SK-N-SH (cell line): ENCODE data around the gene MRPS17. TPM values are rescaled to one million over a fixed set of nuclear protein-coding genes. Genes with fewer than 3 reads are reported as not detected.
A peak's percentile ranks its signal among the peaks of the same experiment; 100 is the strongest.

Experiments
- CTCF ChIA-PET: fragments of 300-600, 350-600 bp; formaldehyde crosslinking; extraction: SDS; loops from one replicate; lab custom pipeline; 2021; lab: Yijun Ruan, JAX
- POLR2A ChIA-PET: fragments of 350-600 bp; sonication (Branson Sonifier 250); formaldehyde crosslinking; extraction: SDS; loops from one replicate; lab custom pipeline; 2020; ENCODE audit warnings: antibody characterized with exemption, inconsistent platforms; lab: Yijun Ruan, JAX
- DNase-seq: peaks from one replicate; pipeline ENCODE4 v3.0.0; 2012
- H2AFZ ChIP-seq: fragments of 200-600 bp; sonication (generic); 2 replicates; pipeline ENCODE4 v1.8.1; 2016; ENCODE audit warnings: antibody characterized with exemption, mild to moderate bottlenecking, low read depth
- H3F3A ChIP-seq: fragments of 200-600 bp; sonication (generic); replicated peaks from 2 replicates; pipeline ENCODE3; 2016; ENCODE audit warnings: antibody characterized with exemption, mild to moderate bottlenecking; ENCODE audit not compliant: insufficient read depth
- H3K27ac ChIP-seq, 2 experiments: fragments of 200-500 bp in 1 of 2; fragments of 200-600 bp in 1 of 2; sonication (Bioruptor generic) in 1 of 2; sonication (generic), shearing (Covaris generic) in 1 of 2; 2 replicates each; pipeline versions ENCODE4 v1.5.1 to v1.6.1; 2014 to 2016; ENCODE audit warnings: low read depth in 2 of 2, inconsistent platforms in 1 of 2, low read length in 1 of 2, mild to moderate bottlenecking in 1 of 2, mixed read lengths in 1 of 2
- H3K27me3 ChIP-seq: fragments of 200-600 bp; sonication (generic), shearing (Covaris generic); 2 replicates; pipeline ENCODE4 v1.6.1; 2016; ENCODE audit warnings: mixed run types; ENCODE audit not compliant: insufficient read depth
- H3K36me3 ChIP-seq, 2 experiments: fragments of 200-500 bp in 1 of 2; fragments of 200-600 bp in 1 of 2; sonication (Bioruptor generic) in 1 of 2; sonication (generic) in 1 of 2; replicated peaks in 1 of 2; 2 replicates each; pipeline versions ENCODE3 to v1.5.1; 2014 to 2016; ENCODE audit warnings: low read length in 1 of 2, mild to moderate bottlenecking in 1 of 2; ENCODE audit not compliant: insufficient read depth in 2 of 2, control insufficient read depth in 1 of 2
- H3K4me1 ChIP-seq, 2 experiments: fragments of 200-500 bp in 1 of 2; fragments of 200-600 bp in 1 of 2; sonication (Bioruptor generic) in 1 of 2; sonication (generic), shearing (Covaris generic) in 1 of 2; 2 replicates each; pipeline versions ENCODE4 v1.5.1 to v1.6.1; 2014 to 2016; ENCODE audit warnings: low read depth in 1 of 2, low read length in 1 of 2, mixed run types in 1 of 2; ENCODE audit not compliant: insufficient read depth in 2 of 2, control insufficient read depth in 1 of 2
- H3K4me2 ChIP-seq: fragments of 200-600 bp; sonication (generic), shearing (Covaris generic); 2 replicates; pipeline ENCODE4 v1.6.1; 2017; ENCODE audit warnings: mixed run types
- H3K4me3 ChIP-seq, 2 experiments: fragments of 200-500 bp in 1 of 2; fragments of 200-600 bp in 1 of 2; sonication (Bioruptor generic) in 1 of 2; sonication (generic), shearing (Covaris generic) in 1 of 2; 2 replicates each; pipeline versions ENCODE4 v1.5.1 to v1.8.1; 2014 to 2016; ENCODE audit warnings: low read depth in 2 of 2, inconsistent platforms in 1 of 2, low read length in 1 of 2, mild to moderate bottlenecking in 1 of 2, mixed read lengths in 1 of 2, moderate library complexity in 1 of 2
- H3K79me2 ChIP-seq: fragments of 200-600 bp; sonication (generic); 2 replicates; pipeline ENCODE4 v1.8.1; 2017; ENCODE audit warnings: mild to moderate bottlenecking; ENCODE audit not compliant: insufficient read depth
- H3K9ac ChIP-seq: fragments of 200-600 bp; sonication (generic); 2 replicates; pipeline ENCODE4 v1.6.1; 2017; ENCODE audit warnings: mixed run types
- H3K9me2 ChIP-seq: fragments of 200-600 bp; sonication (generic); 2 replicates; pipeline ENCODE4 v1.6.1; 2017; ENCODE audit warnings: mixed run types
- H3K9me3 ChIP-seq: fragments of 200-600 bp; sonication (generic); 2 replicates; pipeline ENCODE4 v1.6.1; 2017; ENCODE audit warnings: mixed run types, mild to moderate bottlenecking, moderate library complexity
- H4K20me1 ChIP-seq: fragments of 200-600 bp; sonication (generic); 2 replicates; pipeline ENCODE4 v1.6.1; 2017; ENCODE audit warnings: mild to moderate bottlenecking, mixed run types; ENCODE audit not compliant: insufficient read depth
- ELF1 ChIP-seq: IDR thresholded peaks from 2 replicates; pipeline ENCODE4 v1.4.0; 2012
- EP300 ChIP-seq, 2 experiments: IDR thresholded peaks; 2 replicates each; pipeline versions ENCODE4 v1.4.0 to v1.6.1; 2012; ENCODE audit warnings: borderline replicate concordance in 1 of 2, low read depth in 1 of 2, low read length in 1 of 2
- GABPA ChIP-seq: IDR thresholded peaks from 2 replicates; pipeline ENCODE4 v1.4.0; 2012; ENCODE audit warnings: low read depth, mild to moderate bottlenecking
- GATA2 ChIP-seq: sonication (generic); formaldehyde crosslinking; IDR thresholded peaks from 2 replicates; pipeline ENCODE4 v1.5.0; 2020; ENCODE audit warnings: mild to moderate bottlenecking, missing genetic modification reagents
- JUND ChIP-seq: IDR thresholded peaks from 2 replicates; pipeline ENCODE4 v1.4.0; 2012
- MEF2A ChIP-seq: IDR thresholded peaks from 2 replicates; pipeline ENCODE4 v1.4.0; 2012; ENCODE audit warnings: low read depth, borderline replicate concordance
- MXI1 ChIP-seq: IDR thresholded peaks from 2 replicates; pipeline ENCODE4 v1.6.1; 2012; ENCODE audit warnings: mild to moderate bottlenecking, low read depth, low read length, improper control_type of control experiment
- NFIC ChIP-seq: IDR thresholded peaks from 2 replicates; pipeline ENCODE4 v1.4.0; 2012; ENCODE audit warnings: borderline replicate concordance
- NRF1 ChIP-seq: IDR thresholded peaks from 2 replicates; pipeline ENCODE4 v1.6.1; 2012; ENCODE audit warnings: low read depth, mild to moderate bottlenecking, low read length
- POLR2AphosphoS5 ChIP-seq: IDR thresholded peaks from 2 replicates; pipeline ENCODE4 v1.6.1; 2012; ENCODE audit warnings: low read depth, low read length
- RAD21 ChIP-seq: IDR thresholded peaks from 2 replicates; pipeline ENCODE4 v1.6.1; 2012; ENCODE audit warnings: mild to moderate bottlenecking, low read length
- RCOR1 ChIP-seq: fragments of 150-350 bp; IDR thresholded peaks from 2 replicates; pipeline ENCODE4 v1.6.1; 2017; ENCODE audit warnings: antibody characterized with exemption, low read length
- RFX5 ChIP-seq: IDR thresholded peaks from 2 replicates; pipeline ENCODE4 v1.6.1; 2012; ENCODE audit warnings: mild to moderate bottlenecking, improper control_type of control experiment, low read length
- RXRA ChIP-seq: IDR thresholded peaks from 2 replicates; pipeline ENCODE4 v1.4.0; 2012; ENCODE audit warnings: low read depth, mild to moderate bottlenecking, borderline replicate concordance
- TCF12 ChIP-seq: IDR thresholded peaks from 2 replicates; pipeline ENCODE4 v1.4.0; 2012
- TEAD4 ChIP-seq: IDR thresholded peaks from 2 replicates; pipeline ENCODE4 v1.4.0; 2012; ENCODE audit warnings: mild to moderate bottlenecking, borderline replicate concordance; ENCODE audit not compliant: insufficient read depth
- WGBS: methylation state at CpG from one replicate; pipeline ENCODE4 v1.1.6; 2017; ENCODE audit warnings: low lambda C conversion rate; 5-methylcytosine and 5-hydroxymethylcytosine counted together
- polyA plus RNA-seq, 3 experiments: library from polyadenylated mRNA; depleted of rRNA; stranded (reverse); fragments of >200 nt; gene quantifications; 2 replicates each; pipeline ENCODE4 v1.2.3, GENCODE V29; 2012
- TF ChIP-seq, protein P1 (sequence below): fragments of 150-350 bp; IDR thresholded peaks from 2 replicates; pipeline ENCODE4 v1.6.1; 2017; ENCODE audit warnings: antibody characterized with exemption, low read length, low read depth, borderline replicate concordance
- TF ChIP-seq, protein P2 (sequence below): IDR thresholded peaks from 2 replicates; pipeline ENCODE4; 2012
- TF ChIP-seq, protein P3 (sequence below): fragments of 200-600 bp; sonication (generic); IDR thresholded peaks from 2 replicates; pipeline ENCODE4 v1.6.1; 2017; ENCODE audit warnings: antibody characterized with exemption, mild to moderate bottlenecking, moderate library complexity
- TF ChIP-seq, protein P4 (sequence below): fragments of 150-350 bp; IDR thresholded peaks from 2 replicates; pipeline ENCODE4 v1.6.1; 2016; ENCODE audit warnings: mild to moderate bottlenecking, low read depth, low read length
- TF ChIP-seq, protein P5 (sequence below): IDR thresholded peaks from 2 replicates; pipeline ENCODE4 v1.4.0; 2012; ENCODE audit warnings: low read depth

Gene MRPS17
- polyA plus RNA-seq, 1 of the 3 experiments (the other 2 are of a cell fraction) = 17.4 TPM

DNA sequence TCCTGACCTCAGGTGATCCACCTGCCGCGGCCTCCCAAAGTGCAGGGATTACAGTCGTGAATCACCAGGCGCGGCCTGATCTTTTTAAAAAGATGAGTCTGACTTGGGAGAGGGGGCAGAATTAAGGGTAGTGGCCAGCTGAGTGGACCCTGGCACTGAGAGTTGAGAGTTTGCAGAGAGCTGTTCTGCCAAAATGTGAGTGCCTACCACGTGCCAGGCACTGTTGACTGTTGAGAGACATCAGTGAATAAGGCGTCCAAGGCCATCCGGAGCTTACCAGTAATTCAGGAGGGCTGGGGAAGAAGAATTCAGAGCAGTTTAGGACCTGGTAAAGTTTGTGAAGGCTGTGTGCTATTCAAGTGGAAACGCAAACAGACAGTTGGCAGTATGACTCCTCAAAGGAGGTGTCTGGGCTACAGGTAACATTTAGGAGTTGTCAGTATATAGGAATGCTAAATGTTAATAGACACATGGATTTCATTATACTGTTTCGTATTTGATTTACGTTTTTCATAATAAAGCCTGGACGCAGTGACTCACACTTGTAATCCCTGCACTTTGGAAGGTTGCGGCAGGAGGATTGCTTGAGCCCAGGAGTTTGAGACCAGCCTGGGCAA lies 14.2 kb downstream of the MRPS17 start (continued):
- TF ChIP-seq, protein P1, sequence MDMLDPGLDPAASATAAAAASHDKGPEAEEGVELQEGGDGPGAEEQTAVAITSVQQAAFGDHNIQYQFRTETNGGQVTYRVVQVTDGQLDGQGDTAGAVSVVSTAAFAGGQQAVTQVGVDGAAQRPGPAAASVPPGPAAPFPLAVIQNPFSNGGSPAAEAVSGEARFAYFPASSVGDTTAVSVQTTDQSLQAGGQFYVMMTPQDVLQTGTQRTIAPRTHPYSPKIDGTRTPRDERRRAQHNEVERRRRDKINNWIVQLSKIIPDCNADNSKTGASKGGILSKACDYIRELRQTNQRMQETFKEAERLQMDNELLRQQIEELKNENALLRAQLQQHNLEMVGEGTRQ = no peak
- TF ChIP-seq, protein P2, sequence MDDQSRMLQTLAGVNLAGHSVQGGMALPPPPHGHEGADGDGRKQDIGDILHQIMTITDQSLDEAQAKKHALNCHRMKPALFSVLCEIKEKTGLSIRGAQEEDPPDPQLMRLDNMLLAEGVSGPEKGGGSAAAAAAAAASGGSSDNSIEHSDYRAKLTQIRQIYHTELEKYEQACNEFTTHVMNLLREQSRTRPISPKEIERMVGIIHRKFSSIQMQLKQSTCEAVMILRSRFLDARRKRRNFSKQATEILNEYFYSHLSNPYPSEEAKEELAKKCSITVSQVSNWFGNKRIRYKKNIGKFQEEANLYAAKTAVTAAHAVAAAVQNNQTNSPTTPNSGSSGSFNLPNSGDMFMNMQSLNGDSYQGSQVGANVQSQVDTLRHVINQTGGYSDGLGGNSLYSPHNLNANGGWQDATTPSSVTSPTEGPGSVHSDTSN = peak; percentile 92
- TF ChIP-seq RXRA (no peak), TCF12 (peak; percentile 96), RAD21 (no peak), MXI1 (no peak), JUND (peak; percentile 79), GATA2 (CRISPR knock-in tag) (no peak)
- TF ChIP-seq, protein P3, sequence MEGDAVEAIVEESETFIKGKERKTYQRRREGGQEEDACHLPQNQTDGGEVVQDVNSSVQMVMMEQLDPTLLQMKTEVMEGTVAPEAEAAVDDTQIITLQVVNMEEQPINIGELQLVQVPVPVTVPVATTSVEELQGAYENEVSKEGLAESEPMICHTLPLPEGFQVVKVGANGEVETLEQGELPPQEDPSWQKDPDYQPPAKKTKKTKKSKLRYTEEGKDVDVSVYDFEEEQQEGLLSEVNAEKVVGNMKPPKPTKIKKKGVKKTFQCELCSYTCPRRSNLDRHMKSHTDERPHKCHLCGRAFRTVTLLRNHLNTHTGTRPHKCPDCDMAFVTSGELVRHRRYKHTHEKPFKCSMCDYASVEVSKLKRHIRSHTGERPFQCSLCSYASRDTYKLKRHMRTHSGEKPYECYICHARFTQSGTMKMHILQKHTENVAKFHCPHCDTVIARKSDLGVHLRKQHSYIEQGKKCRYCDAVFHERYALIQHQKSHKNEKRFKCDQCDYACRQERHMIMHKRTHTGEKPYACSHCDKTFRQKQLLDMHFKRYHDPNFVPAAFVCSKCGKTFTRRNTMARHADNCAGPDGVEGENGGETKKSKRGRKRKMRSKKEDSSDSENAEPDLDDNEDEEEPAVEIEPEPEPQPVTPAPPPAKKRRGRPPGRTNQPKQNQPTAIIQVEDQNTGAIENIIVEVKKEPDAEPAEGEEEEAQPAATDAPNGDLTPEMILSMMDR = no peak

DNA sequence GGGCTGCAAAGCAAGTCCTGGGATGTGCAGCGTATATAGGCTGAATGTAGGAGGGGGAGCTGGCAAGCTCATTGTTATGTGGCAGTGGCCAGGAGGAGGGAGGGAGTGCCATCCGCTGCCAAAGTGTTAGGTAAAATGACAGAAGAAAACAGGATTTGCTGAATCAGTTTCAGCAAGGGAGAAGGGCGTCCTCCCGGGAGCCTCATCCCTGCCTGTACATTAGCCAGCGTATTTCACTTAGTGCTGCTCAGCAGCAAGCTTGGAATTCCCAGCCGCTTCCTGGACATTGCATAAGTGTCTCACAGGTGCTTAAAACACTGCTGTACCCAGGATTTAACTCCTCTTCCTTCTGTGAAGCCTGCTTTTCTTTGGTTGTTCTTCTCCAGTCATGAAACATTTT lies 15.2 kb downstream of the MRPS17 start:
- no peak for DNase-seq
- H3K79me2 ChIP-seq = peaks cover 73% of the 10 kb centered on the region
- peaks cover 26% of the 10 kb centered on the region for H4K20me1 ChIP-seq
- ChIA-PET POLR2A (interaction anchor here (1.0 kb wide), 1 partner anchor 10 kb away, joined by 3 read pairs; no protein-coding TSS in a partner anchor), CTCF (interaction anchor here (0.9 to 4.0 kb wide), 4 partner anchors 10 to 1193 kb away, joined by 3 to 50 read pairs (median 7); no protein-coding TSS in a partner anchor)
- no peaks in the 10 kb centered on the region for H3K27me3 ChIP-seq
- peaks cover 6% of the 10 kb centered on the region in 2 experiments; a peak in 2 of 4 replicates for H3K4me1 ChIP-seq
- no peaks in the 10 kb centered on the region for H3K9me2 ChIP-seq
- H3K9me3 ChIP-seq = no peaks in the 10 kb centered on the region
- 83% methylated on average over 6 of the region's 6 CpGs for WGBS
- peaks cover 27% of the 10 kb centered on the region for H3F3A ChIP-seq
- H2AFZ ChIP-seq = no peak overlapping the region
- no peak overlapping the region for H3K4me3 ChIP-seq
- H3K36me3 ChIP-seq = peaks cover 0 to 20% of the 10 kb centered on the region in 2 experiments
- H3K4me2 ChIP-seq = peak overlapping the region; percentile 3; the same call in 1 of the 2 replicates
- no peak overlapping the region for H3K9ac ChIP-seq
- no peak overlapping the region; a peak in 1 of 4 replicates for H3K27ac ChIP-seq
- TF ChIP-seq ELF1 (no peak), MEF2A (no peak), TEAD4 (no peak), RCOR1 (no peak), NRF1 (no peak), MXI1 (no peak), EP300 (IDR thresholded peaks at IDR 0.05; ENCODE audit: borderline replicate concordance in 1 of 2, low read depth in 1 of 2, low read length in 1 of 2) (no peak), RXRA (no peak), POLR2AphosphoS5 (no peak), GABPA (no peak), RFX5 (no peak), GATA2 (CRISPR knock-in tag) (no peak), NFIC (no peak)
- TF ChIP-seq, protein P2 = no peak
- TF ChIP-seq, protein P1 = no peak
- TF ChIP-seq, protein P3 = no peak
- TF ChIP-seq, protein P4, sequence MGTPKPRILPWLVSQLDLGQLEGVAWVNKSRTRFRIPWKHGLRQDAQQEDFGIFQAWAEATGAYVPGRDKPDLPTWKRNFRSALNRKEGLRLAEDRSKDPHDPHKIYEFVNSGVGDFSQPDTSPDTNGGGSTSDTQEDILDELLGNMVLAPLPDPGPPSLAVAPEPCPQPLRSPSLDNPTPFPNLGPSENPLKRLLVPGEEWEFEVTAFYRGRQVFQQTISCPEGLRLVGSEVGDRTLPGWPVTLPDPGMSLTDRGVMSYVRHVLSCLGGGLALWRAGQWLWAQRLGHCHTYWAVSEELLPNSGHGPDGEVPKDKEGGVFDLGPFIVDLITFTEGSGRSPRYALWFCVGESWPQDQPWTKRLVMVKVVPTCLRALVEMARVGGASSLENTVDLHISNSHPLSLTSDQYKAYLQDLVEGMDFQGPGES = no peak
- TF ChIP-seq, protein P5, sequence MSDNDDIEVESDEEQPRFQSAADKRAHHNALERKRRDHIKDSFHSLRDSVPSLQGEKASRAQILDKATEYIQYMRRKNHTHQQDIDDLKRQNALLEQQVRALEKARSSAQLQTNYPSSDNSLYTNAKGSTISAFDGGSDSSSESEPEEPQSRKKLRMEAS = no peak
